Measurements from ENCODE around the gene COL9A3.

Gene COL9A3

DNA sequence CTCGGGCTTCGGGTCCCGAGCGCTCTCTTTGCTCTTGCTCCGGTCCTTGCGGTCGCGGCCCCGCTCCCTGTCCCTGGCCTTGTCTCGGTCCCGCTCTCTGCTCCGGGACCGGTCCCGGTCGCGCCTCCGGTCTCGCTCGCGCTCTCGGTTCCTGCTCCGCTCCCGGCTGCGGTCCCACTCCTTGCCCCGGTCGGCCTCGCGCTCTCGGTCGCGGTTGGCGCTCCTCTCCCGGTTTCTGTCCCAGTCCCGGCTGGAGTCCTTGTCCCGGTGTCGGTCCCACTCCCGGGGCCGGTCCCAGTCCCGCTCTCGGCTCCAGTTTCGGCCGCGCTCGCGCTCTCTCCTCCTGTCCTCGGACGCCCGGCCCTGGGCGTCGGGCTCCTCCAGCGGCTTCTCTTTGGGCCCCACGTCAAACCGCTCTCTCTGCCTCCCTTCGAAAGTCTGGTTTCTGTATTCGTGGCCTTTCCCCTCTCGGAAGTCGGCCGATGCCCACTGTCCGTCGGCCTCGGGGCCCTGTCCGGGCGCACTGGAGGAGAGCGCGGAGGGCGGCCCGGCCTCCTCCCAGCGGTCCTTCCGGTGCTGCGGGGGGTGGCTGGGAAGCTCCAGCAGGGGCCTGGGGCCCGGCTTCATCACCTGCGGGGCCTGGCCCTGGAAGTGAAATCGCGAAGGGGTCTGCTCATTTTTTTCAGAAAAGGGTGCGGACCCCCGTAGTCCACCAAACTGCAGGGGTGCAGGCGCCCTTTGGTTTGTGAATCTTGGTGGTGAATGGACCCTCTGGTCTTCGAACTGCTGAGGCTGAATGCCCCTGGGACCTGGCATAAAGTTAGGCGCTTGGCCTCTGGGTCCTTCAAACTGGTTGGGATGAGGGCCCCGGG is 62.7 kb downstream of the COL9A3 start:
- no peak overlapping the region for H3K27ac ChIP-seq
- H3K4me3 ChIP-seq, result no peak overlapping the region
- no peaks in the 10 kb centered on the region for H3K9me3 ChIP-seq
- TF ChIP-seq, protein P1, sequence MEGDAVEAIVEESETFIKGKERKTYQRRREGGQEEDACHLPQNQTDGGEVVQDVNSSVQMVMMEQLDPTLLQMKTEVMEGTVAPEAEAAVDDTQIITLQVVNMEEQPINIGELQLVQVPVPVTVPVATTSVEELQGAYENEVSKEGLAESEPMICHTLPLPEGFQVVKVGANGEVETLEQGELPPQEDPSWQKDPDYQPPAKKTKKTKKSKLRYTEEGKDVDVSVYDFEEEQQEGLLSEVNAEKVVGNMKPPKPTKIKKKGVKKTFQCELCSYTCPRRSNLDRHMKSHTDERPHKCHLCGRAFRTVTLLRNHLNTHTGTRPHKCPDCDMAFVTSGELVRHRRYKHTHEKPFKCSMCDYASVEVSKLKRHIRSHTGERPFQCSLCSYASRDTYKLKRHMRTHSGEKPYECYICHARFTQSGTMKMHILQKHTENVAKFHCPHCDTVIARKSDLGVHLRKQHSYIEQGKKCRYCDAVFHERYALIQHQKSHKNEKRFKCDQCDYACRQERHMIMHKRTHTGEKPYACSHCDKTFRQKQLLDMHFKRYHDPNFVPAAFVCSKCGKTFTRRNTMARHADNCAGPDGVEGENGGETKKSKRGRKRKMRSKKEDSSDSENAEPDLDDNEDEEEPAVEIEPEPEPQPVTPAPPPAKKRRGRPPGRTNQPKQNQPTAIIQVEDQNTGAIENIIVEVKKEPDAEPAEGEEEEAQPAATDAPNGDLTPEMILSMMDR (IDR thresholded peaks at IDR 0.05), result no peak
- H3K4me1 ChIP-seq, result peaks cover 5 to 21% (median 20%) of the 10 kb centered on the region in 4 donors
- no peaks in the 10 kb centered on the region for H3K27me3 ChIP-seq
- intact Hi-C loops (cut with DNase I; ENCODE audit: low total_unique reads), result loop anchor here (10.0 kb wide), 2 partner anchors 55 to 125 kb away; partner anchors contain the start of genes BHLHE23 and GID8
- H3K36me3 ChIP-seq, result peaks cover 17 to 30% (median 22%) of the 10 kb centered on the region in 3 donors
- no peak for DNase-seq

DNA sequence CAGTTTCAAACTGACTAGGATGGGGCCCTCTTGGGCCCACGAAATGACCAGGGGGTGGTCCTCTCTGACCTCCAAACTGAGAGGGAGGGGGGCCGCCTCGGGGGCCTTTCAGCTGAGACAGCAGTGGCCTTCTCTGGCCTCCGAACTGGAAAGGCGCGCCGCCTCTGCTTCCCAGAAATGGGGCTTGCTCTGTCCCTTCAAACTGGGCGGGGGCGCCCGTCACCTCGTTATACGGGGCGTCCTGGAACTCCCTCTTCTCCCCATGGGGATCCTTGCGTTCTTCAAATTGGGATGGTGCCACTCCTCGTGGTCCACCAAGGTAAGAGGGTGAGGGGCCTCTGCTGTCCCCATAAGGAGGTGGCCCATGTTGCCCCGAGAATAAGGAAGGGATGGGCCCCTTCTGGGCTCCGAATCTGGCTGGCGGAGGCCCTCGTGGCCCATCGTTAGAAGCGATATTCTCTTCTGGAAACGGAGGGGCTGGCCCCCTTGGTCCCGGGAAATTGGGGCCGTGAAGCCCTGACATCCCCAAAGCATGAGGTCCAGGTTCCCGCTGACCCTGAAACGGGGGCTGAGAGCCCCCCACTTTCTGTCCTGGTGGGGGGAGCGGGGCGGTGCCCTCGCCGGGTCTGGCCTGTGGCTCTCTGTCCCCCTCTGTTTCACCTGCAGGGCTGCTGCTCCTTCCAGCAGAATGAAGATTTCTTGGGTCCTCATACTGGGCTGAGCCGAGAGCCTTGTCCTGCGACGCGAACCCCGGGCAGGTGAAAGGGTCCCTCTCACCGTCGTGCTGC is 63.5 kb downstream of the COL9A3 start:
- Histone ChIP-seq H3K4me3 (no peak overlapping the region), H3K36me3 (peaks cover 17 to 30% (median 22%) of the 10 kb centered on the region in 3 donors), H3K27me3 (no peaks in the 10 kb centered on the region), H3K9me3 (no peaks in the 10 kb centered on the region), H3K27ac (no peak overlapping the region), H3K4me1 (peaks cover 5 to 21% (median 20%) of the 10 kb centered on the region in 4 donors)
- TF ChIP-seq, protein P1 (IDR thresholded peaks at IDR 0.05), result no peak
- intact Hi-C loops (cut with DNase I; ENCODE audit: low total_unique reads), result no loop called here
- DNase-seq, result no peak

DNA sequence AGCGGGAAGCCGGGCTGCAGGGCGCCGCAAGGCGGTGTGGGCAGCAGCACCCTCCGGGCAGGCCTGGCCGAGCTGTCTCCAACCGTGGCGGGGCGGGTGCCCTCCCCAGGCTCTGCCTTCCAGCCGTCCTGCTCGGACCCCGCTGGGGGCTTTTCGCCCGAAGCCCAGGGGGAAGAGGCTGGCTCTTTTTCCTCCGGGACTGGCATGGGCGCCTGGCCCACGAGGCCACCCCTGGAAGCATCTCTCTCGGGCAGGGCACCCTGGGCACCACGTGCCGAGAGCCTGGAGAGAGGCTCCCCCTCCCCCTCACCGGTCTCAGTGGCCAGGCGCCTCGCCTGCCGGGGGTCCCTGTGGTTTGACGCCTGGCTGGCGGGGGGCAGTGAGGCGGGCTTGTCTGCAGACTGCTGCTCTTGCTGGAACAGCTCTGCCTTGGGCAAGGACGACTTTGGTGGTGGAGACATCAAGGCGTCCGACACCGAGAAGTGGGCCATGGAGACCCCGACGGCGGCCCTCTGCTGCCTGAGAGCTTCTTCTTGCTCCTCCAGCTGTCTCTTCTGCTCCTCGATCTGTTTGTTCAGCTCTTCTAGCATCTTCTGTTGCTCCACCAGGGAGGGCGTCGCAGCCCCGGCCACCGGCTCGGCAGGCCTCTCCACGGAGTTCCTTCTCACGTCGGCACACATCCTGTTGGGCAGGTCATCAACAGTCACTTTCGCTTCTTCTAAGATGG is 64.2 kb downstream of the COL9A3 start:
- TF ChIP-seq, protein P1 (IDR thresholded peaks at IDR 0.05), result no peak
- intact Hi-C loops (cut with DNase I; ENCODE audit: low total_unique reads), result no loop called here
- Histone ChIP-seq H3K27me3 (no peaks in the 10 kb centered on the region), H3K36me3 (peaks cover 17 to 37% (median 22%) of the 10 kb centered on the region in 3 donors), H3K4me1 (peaks cover 5 to 15% (median 14%) of the 10 kb centered on the region in 4 donors), H3K4me3 (no peak overlapping the region), H3K9me3 (no peaks in the 10 kb centered on the region), H3K27ac (no peak overlapping the region)
- no peak for DNase-seq

DNA sequence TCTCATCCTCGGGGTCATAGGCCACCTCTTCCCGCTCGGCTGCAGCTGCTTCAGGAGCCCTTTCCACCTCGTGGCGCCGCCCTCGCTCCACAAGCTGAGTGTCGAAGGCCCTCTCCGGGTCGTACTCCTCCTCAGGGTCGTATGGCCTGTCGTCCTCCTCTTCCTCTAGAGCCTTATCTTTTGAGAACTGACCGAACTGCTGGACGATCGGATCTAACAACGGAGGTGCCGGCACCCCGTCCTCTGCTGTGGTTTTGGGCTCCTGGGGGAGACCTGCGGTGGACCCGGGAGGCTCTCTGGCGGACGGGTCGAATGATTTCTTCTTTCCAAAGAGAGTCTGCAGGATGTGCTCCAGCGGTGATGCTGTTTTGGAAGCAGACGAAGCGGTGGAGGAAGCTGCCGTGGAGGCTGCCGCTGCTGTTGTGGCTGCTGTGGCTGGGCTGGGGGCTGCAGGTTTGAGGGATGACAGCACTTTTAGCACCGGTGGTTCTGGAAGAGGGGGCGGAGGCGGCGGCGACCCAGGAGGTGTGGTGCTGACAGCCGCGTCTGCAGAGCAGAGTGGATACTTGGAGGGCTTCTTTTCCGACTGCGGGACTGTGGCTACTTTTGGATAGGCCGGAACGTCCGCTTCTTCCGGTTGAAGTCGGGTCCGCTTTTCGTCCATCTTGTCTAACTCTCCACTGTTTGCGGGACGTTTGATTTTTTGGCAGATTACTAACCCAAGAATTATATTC is 65.0 kb downstream of the COL9A3 start:
- Histone ChIP-seq H3K36me3 (peaks cover 17 to 45% (median 26%) of the 10 kb centered on the region in 3 donors), H3K4me1 (peaks cover 5 to 8% (median 7%) of the 10 kb centered on the region in 4 donors), H3K27ac (no peak overlapping the region), H3K9me3 (no peaks in the 10 kb centered on the region), H3K27me3 (no peaks in the 10 kb centered on the region), H3K4me3 (no peak overlapping the region)
- TF ChIP-seq, protein P1 (IDR thresholded peaks at IDR 0.05), result no peak
- intact Hi-C loops (cut with DNase I; ENCODE audit: low total_unique reads), result no loop called here
- no peak for DNase-seq

DNA sequence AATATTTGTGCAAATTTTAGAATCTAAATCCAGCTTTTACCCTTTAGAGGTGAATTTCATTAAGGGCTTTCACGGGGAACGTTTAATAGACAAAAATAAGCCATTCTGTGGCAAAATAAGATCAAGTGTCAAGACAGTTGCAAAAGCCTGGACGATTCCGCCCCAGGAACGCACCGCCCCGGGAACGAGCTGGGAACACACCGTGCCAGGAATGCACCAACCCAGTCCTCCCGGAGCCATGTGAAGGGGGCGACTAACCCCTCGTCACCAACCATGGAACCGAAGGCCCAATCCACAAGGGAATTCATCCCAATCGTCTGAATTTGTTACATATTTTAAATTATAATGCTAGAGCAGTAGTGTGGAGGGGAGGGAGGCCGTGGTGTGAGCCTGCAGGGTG is 65.6 kb downstream of the COL9A3 start:
- Histone ChIP-seq H3K27me3 (no peaks in the 10 kb centered on the region), H3K4me1 (peaks cover under 1 to 4% (median 2%) of the 10 kb centered on the region in 4 donors), H3K27ac (no peak overlapping the region), H3K4me3 (no peak overlapping the region), H3K9me3 (no peaks in the 10 kb centered on the region), H3K36me3 (peaks cover 17 to 51% (median 27%) of the 10 kb centered on the region in 3 donors)
- no peak for DNase-seq
- TF ChIP-seq, protein P1 (IDR thresholded peaks at IDR 0.05), result no peak
- intact Hi-C loops (cut with DNase I; ENCODE audit: low total_unique reads), result no loop called here
